ENCODE results near the gene RTN1. TPM values are rescaled to one million over a fixed set of nuclear protein-coding genes. Genes with fewer than 3 reads are reported as not detected.

Gene RTN1, protein sequence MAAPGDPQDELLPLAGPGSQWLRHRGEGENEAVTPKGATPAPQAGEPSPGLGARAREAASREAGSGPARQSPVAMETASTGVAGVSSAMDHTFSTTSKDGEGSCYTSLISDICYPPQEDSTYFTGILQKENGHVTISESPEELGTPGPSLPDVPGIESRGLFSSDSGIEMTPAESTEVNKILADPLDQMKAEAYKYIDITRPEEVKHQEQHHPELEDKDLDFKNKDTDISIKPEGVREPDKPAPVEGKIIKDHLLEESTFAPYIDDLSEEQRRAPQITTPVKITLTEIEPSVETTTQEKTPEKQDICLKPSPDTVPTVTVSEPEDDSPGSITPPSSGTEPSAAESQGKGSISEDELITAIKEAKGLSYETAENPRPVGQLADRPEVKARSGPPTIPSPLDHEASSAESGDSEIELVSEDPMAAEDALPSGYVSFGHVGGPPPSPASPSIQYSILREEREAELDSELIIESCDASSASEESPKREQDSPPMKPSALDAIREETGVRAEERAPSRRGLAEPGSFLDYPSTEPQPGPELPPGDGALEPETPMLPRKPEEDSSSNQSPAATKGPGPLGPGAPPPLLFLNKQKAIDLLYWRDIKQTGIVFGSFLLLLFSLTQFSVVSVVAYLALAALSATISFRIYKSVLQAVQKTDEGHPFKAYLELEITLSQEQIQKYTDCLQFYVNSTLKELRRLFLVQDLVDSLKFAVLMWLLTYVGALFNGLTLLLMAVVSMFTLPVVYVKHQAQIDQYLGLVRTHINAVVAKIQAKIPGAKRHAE
- total RNA-seq (2022; extraction: Qiagen RNA extraction), result 0.03 TPM in 1 of 5 replicates, not detected in the others

DNA sequence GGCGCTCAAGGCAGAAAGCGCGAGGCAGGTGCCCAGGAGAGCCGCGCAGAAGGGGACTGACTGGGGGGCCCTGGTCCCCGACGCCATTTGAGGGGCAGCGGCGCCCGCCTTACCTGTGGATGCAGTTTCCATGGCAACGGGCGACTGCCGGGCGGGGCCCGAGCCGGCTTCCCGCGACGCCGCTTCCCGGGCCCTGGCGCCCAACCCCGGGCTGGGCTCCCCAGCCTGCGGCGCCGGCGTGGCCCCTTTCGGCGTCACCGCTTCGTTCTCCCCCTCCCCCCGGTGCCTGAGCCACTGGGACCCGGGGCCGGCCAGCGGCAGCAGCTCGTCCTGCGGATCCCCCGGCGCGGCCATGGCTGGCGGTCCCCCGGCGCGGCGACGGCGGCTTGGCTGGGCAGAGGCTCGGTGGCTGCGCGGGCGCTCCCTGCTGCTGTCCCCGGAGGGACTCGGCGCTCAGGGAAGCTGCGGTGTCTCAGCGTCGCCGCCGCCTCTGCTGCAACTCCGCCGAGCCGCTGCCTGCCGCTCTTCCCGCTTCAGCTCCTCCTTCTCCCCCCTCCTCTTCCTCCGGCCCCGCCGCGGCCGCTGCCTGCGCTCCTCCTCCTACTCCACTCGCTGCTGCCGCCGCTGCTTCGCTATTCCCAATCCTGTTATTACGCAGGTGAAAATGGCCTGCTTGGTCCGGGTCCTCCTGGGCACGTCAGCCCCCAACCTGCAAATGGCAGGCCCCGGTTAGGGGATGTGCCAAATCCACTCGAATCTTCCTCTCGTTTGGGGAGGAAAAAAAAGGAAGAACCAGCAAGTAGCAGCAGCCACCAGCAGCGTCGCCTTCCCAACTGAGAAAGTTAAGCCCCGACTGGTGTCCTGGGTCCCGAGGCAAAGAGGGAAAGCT is at the start of gene RTN1:
TSS of gene RTN1 (minus strand) at position 500 of the 889 bp plus-strand sequence. CDS start at position 354, 146 bp downstream.

DNA sequence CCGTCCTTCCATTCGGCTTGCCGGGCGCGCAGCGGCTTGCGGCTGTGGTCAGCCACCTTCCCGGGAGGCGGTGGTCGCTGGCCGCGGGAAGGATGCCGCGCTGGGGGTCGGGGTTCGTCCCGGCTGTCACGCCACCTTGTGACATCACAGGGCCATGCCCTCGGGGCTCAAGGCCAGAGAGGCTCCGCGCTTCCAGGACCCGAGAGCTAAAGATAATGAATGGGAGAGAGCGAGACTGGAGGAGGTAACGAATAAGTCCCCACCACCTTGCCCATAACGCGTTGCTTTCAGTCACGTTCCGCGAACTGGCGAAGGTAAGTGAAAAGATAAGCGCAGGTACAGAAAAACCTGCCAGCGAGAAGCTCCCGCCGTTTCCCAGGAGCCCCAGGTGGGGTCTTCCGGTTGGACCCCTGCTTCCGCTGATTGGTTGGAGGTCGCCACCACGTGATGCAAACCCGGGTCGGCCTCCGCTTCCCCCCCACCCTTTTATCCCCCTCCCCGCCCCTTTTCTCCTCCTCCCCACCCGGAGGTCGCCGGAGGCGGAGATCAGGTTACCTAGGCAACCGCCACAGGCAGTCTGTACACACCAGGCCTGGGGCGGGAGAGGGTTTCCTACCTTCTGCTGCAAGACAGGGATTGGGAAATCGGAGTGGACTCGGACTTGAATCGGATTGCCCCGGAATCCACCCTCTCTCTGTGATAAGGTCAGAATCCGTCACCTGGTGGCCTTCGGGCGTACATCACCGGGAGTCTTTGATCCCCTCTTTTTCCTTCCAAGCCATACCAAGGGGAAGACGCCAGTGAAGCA is 49.2 kb upstream of the RTN1 start, which contains the start of gene LRRC9:
TSS of gene LRRC9 (plus strand) at position 575 of the 808 bp plus-strand sequence.

DNA sequence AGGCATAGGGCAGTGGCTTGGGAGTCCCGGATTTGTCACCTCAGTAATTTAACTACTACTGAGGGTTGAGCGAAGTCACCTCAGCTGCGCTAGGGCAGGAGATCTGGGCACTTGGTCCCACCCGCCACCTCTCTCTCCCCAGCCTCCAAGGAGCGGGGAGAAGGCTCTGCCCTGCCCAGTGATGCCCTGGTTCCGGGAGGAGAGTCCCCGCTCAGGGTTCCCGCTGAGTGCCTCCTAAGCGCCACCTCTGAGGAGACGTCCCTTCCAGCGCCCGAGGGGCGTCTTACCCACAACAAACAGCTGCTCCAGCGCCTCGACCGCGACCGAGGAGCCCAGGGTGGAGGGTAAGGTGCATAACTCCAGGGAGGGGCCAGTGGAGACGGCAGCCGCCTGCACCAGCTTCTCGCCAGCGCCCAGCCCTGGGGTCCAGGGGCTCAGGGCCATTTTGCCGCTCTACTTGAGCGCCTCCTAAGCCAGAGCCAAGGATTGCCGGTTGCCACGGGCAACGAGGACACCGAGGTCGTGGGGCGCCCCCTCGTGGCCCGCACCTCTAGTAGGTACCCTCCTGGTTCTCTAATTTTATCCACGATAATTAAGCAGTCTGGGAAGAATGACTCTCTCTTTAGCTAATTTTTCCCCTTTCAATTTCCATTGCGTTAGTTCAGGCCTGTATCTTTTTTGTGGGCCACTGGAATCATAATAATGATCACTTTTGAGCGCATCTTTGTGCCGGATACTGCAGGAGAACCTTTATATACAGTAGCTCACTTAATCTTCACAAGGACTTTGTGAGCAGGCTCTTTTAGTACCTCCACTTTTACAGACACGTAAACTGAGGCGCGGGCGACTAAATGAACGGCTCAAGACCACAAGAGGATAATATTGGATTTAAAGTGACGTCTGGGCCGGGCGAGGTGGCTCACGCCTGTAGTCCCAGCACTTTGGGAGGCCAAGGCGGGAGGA is 294.0 kb downstream of the RTN1 start, which contains the start of gene CCDC175:
TSS of gene CCDC175 (minus strand) at position 481 of the 963 bp plus-strand sequence. CDS start at position 444, 37 bp downstream.

Other genes with a start within 250 kb of the RTN1 start
- not detected in 5 replicates for gene LRRC9, start 49.4 kb upstream of the RTN1 start, total RNA-seq (2022; extraction: Qiagen RNA extraction)
- 28.6 to 35.4 TPM (median 31.7 TPM) in 5 replicates for gene PCNX4, start 221.1 kb upstream of the RTN1 start, total RNA-seq (2022; extraction: Qiagen RNA extraction)

Measured in A549 treated with dexamethasone at 1 μM for 4 hours (cell line).